GM18498 (cell line): ENCODE data around the gene MAP3K13.
"Not testable (repeated sequence)": the region's sequence is repeated elsewhere in the genome, so short reads cannot be mapped to it uniquely, and the experiment has no call there.

Experiments used
- ATAC-seq: cut with Tn5 transposase; IDR thresholded peaks from one replicate; pipeline ENCODE4 v1.9.1; 2021; ENCODE audit warnings: mild to moderate bottlenecking, moderate library complexity; ENCODE audit not compliant: unreplicated experiment

Gene MAP3K13

DNA sequence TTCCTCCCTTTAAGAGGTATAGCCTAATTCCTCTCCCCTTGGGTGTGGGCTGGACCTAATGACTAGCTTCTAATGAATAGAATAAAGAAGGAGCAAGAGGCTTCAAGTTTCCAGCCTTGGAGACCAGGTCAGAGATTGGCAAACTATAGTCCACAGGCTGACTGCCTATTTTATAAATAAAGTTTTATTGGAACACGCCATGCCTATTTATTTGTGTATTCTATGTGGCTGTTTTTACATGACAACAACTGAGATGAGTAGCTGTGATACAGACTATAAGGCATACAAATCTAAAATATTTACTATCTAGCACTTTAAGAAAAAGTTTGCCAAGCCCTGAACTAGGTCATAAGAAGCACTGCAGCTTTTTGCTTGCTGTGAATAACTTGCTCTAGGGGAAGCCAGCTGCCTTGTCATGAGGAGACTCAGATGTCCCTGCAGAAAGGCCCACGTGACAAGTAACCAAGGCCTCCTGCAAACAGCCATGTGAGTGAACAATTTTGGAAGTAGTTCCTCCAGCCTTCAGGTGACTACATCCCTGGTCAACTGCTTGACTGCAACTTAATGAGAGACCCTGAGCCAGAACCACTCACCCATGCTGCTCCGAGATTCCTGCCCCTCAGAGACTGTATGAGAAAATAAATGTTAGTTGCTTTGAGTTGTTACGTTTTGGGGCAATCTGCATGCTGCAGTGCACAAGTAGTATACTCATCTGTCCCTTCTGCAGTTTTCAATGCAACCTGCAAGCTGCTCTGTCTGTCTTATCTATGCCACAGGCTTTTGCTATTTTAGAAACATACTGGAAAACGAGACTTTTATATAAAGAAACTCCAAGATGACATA is 21.1 kb upstream of the MAP3K13 start:
- ATAC-seq = no peak

DNA sequence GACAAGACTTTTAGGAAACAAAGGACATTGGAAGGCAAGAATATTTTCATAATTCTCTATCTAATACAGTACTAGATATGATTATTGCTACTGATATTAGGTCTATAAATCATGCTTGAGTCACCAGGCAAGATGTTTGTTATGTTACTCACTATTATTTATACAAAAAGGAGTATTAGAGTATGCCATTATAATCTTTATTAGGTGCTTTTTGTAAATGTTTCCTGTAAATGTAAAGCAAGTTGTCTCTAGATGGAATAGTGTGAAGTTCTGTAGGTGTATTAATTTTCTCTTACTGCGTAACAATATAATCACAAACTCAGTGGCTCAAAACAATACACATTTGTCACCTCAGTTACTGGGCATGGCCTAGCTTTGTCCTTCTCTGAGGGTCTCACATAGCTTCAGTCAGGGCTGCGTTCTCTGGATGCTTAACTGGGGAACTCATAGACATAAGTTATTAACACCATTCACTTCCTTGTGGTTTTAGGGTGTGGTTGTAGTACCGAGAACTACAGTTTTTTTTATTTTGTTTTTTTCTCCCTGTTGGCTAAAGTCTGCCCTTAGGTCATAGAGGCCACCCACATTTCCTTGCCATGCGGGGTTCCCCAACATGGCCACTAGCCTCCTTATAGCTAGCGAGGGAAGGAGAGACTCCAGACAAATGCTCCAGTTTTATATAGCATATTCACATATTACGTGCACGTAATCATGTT is 20.3 kb upstream of the MAP3K13 start:
- no peak for ATAC-seq

DNA sequence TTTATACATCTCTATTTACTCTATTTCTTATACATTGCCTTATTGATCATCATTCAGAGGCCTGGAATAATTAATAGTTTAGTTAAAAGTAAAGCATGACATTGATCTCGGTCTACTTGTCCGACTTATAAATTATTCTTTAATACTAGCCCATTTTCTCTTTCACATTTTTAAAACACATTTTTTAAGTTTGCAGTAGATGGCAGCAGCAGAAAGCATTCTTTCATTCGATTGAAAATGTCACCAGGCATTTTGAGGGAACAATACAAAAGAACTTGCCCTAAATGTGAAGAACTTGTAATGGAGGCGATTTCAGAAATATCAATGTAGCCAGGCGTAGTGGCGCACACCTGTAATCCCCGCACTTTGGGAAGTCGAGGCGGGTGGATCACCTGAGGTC is 15.5 kb upstream of the MAP3K13 start:
- no peak for ATAC-seq

DNA sequence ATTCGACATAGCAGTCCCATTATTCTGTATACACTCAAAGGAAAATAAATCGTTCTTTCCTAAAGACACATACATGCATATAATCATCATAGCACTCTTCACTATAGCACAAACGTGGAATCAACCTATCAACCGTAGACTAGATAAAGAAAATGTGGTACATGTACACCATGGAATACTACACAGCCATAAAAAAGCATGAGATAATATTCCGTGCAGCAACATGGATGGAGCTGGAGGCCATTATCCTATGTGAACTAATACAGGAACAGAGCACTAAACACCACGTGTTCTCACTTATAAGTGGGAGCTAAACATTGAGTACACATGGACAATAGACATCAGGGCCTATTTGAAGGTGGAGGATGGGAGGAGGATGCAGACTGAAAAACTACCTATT is 12.1 kb upstream of the MAP3K13 start:
- ATAC-seq = no peak

DNA sequence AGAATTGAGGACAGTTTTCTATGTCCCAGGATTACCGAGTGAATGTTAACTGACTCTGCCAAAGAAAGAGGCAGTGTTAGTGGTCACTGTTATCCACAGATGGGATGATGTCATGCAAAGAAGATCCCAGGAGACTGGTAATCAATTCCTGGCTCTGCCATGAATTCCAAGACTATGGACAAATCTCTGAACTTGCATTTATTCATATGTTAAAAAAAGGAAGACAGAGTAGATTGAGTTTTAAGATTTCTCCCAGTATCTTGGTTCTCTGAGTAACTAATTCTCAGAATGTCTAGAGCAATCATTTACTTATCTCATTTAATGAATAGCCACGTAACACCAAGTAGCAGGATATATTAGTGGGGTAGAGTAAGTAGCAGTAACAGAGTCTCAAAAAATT is 11.5 kb upstream of the MAP3K13 start:
- no peak for ATAC-seq

DNA sequence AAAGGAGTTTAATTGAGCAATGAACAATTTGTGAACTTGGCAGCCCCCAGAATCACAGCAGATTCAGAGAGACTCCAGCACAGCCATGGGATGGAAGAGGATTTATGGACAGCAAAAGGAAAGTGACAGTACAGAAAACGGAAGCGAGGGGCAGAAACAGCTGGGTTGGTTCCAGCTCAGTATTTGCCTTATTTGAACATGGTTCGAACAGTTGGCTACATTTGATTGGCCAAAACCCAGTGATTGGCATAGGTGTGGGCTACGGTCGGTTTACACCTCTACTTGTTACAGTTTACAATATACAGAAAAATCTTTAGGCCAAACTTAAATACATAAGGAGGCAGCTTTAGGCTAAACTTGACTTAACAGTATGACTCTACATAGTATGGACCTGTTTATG is 9.7 kb upstream of the MAP3K13 start:
- ATAC-seq = no peak

DNA sequence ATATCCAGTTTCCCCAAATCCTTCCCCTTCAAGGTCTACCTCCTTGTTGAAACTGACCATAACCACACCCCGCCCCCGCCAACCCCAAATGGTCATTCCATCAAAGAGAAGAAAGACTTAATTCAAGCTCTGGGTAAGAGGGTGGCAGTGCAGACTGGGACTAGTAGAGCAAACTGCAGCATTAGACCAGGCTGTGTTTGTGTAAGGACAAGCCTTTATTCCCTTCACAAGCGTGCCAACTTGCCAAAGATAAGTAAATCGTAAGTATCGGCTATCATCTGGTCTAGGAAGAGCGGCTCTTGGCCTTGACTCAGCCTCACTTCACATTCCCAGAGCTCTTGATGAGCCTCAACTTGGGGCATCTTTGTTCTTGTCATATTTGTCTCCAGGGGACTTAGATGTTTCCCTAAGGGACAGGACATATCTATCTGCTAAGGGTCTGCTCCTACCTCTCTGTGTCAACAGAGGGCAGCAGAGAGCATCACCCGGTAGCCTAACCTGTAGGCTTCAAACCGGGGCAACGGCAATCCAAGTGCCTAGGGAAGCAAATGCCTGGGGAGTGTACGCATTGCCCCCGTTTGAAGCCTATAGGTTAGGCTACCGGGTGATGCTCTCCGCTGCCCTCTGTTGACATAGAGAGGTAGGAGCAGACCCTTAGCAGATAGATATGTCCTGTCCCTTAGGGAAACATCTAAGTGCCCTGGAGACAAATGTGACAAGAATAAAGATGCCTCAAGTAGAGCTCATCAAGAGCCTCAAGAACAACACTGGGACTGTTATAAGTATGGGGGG is 8.9 kb upstream of the MAP3K13 start:
- peak; percentile 98 for ATAC-seq

DNA sequence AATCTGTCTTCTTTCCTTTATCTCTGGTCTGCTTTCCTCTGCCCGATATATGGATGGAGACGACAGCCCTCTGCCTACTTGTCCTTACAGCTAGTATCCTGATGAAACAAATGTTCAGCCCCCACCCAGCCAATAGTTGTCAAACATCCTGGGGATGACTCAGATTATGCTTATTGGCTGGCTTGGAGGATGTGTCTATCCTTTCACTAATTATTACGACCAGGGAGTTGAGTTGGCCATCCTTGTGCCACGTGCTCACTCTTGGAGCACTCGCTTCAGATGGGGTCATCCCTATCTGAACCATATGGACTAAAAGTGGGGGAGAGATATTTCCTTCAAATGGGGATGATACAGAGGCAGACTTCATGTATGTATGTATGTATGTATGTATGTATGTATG is 6.4 kb upstream of the MAP3K13 start:
- ATAC-seq = no peak

DNA sequence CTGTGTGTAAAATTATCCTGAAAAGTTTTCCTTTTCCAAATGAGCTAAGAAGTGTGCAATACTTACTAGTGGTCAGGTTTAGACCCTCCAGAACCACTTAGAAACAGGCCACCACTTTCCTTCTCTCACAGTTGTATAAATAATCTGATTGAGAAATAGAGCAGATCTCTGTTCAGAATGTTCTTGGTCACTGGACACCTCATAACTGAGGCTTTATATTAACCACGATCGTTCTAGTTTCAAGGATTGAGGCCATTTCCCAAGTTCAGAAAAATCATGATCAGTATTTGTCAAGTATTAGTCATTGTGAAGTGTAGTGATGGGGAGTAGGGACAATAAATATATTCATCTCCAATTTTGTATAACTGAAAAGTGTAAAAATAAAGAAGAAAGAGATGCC is 1.0 kb upstream of the MAP3K13 start:
- ATAC-seq = no peak

DNA sequence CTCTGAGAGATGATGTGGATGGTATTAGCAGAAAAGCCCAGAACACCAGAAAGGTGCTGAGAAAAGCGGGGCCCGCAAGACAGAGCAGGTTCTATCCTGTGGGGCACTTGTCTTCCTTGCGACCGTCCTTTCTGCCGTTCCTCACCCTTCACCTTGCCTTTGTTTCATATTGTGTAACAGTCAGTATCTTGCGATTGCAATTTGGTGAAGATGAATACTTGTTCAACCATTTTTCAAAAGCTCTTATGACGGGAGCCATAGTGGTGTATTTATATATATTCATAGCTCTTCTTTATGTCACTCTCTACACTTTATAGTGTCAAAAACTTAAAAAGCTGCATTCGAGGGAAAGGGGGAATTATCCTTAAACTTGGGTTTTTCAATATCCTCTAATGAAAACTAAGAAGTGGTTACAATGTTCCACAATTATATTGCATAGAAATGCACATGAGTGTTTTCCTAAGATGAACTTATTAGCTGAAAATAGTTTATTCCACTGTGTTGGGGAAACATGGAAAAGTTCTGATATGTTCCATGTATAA is 797 bp downstream of the MAP3K13 start:
- ATAC-seq = peak; percentile 35

DNA sequence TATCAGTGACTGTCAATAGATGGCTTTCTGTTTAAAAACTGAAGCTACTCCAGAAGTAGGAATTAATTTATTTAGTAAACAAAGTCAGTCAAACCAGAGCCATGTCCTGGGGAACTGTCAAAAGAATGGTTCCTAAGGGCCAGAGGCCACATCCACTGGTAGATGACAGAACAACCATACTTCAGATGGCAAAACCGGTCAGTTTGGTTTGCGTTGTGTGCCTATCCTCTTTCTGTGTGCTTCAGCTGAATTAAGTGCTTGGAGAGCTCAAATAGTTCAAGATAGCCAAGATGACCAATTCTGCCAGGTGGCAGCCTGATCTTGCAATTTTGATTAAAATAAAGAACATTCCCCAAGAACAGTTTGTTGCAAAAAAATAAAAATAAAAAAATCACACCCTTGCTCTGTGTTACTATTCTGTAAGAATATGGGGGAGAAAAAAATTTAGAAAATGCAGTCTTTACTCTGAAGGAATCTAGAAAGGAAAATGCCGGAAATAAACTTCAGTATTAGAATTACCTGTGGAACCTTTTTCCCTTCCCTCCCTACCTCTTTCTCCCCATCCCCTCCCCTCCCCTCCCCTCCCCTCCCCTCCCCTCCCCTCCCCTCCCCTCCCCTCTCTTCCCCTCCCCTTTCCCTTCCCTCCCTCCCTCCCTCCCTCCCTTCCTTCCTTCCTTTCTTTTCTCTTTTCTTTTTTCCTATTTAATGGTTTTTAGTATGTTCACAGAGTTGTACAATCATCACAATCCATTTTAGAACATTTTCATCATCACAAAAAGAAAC is 2.5 kb downstream of the MAP3K13 start:
- ATAC-seq = no peak

DNA sequence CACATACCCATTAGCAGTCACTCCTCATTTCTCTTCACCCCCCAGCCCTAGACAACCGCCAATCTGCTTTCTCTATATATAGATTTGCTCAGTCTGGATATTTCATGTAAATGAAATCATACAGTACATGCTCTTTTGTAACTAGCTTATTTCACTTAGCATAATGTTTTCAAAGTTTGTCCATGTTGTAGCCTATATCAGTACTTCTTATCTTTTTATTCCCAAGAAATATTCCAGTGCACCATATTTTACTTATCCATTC is 3.1 kb downstream of the MAP3K13 start:
- no peak for ATAC-seq

DNA sequence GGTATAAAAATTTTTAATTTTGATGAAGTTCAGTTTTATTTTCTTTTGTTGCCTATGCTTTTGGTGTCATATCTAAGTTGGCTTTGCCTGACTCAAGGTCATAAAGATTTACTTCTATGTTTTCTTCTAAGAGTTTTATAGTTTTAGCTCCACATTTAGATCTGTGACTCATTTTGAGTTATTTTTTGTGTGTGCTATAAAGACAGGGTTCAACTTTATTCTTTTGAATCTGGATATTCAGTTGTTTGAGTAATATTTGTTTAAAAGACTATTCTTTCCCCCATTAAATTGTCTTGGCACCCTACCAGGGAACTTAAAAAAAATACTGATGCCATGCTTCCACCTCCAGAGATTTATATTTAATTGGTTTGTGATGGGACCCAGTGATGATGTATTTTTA is 4.0 kb downstream of the MAP3K13 start:
- no peak for ATAC-seq

DNA sequence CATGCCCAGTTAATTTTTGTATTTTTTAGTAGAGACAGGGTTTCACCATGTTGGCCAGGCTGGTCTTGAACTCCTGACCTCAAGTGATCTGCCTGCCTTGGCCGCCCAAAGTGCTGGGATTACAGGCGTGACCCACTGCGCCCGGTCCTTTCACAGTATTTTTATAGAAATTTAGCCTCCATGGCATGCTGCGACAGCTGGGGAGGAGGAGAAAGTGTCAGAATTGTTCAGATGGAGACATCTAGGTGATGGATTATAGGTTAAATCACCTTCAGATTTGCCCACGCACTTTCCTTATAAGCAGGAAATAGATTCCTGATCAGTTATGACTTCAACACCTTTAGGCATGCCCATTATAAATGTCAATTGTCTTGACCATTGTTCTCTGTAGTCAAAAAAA is 7.4 kb downstream of the MAP3K13 start:
- not testable (repeated sequence) for ATAC-seq

DNA sequence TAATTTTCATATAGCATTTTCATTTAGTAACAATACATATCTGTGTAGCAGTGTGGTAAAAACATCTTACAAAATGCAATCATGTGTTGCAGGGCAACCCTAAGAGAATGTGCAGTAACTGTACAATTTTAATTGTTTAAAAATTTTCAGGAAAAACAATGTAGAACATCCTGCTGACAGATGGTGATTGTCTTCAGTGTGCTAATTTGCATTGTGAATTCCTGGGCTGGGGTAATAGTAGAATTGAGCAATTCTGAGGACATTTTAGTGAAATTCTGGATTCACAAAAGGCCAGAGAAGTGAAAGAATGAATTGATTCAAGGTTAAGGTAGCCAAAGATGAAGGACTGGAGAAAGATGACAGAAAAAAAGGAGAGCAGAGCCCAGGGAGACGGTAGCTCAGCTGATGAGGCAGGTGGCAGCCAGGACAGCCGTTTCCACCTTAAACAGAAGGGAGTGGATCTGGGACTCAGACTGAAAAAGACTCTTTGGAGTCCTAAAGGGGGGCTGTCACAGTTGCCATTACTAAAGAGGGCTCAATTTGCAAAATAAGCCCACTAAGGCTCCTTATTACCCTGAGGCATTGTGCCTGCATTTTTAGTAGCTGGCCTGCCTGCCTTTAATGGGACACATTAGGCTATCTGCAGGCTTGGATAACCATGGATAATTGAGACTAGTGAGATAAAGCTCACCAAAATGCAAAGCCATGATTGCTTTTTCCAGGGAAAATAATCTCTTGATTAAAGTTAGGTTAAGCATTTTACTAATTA is 8.6 kb downstream of the MAP3K13 start:
- ATAC-seq = no peak

DNA sequence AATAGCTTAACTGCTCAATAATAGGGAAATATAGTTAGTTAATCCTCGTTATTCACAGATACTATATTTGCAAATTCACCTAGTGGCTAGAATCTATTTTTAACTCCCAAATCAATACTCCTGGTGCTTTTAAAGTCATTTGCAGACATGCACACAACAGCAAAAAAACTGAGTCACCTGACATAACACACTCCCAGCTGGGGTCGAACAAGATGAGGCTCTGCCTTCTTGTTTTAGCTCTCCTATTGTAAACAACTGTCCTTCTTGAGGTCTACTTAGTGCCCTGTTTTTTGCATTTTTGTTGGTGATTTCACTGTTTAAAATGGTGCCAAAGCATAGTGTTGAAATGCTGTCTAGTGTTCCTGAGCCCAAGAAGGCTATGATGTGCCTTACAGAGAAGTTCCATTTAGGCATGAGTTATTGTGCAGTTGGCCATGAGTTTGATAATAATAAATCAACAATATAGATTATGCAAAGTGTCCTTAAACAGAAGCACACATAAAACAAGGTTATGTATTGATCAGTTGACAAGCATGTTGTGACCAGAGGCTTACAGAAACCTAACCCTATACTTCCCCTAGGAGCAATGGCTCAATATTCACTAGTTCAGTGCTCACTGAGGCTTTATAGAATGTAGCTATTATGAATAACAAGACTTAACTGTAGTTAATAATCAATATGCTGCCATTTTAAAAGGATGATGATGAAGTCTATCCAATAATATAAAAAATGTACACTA is 18.6 kb downstream of the MAP3K13 start:
- no peak for ATAC-seq

DNA sequence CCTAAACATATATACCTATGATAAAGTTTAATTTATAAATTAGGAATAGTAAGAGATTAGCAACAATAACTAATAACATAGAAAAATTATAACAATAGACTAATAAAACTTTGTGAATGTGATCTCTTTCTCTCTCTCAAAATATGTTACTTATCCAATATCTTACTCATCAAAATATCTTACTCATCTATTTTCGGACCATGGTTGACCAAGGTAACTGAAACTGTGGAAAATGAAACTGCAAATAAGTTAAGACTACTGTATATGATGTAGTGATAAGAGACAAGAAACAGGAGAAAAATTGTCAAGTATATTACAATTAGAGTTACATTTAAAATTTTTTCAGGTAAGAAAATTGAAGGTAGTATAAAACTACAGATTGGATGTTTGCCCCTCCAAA is 19.2 kb downstream of the MAP3K13 start:
- no peak for ATAC-seq

DNA sequence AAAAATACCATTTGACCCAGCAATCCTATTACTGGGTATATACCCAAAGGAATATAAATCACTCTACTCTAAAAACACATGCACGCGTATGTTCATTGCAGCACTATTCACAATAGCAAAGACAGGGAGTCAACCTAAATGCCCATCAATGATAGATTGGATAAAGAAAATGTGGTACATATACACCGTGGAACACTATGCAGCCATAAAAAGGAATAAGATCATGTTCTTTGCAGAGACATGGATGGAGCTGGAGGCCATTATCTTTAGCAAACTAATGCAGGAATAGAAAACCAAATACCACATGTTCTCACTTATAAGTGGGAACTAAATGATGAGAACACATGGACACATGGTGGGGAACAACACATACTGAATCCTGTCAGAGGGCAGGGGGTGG is 23.6 kb downstream of the MAP3K13 start:
- ATAC-seq = not testable (repeated sequence)

DNA sequence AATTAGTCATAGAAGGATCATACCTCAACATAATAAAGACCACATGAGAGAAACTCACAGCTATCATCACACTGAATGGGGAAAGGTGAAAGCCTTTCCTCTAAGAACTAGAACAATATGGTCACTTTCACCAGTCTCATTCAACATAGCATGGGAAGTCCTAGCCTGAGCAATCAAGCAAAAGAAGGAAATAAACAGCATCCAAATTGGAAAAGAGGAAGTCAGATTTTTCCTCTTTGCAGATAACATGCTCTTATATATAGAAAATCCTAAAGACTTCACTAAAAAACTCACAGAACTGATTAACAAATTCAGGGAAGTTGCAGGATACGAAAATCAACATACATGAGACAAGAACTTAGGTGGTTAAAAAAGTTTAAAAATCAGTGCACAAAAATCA is 24.7 kb downstream of the MAP3K13 start:
- ATAC-seq = no peak
